ENCODE results near the gene EIF4E2.

The EIF4E2 gene

GRCh38 chr2:232525199-232525598 lies 25.3 kb upstream of the EIF4E2 start:
- Histone ChIP-seq H3K9me2 (replicated peaks; ENCODE audit: insufficient read depth, low read length) (no peaks in the 10 kb centered on the region), H3K27me3 (replicated peaks; ENCODE audit: insufficient read depth, low read length) (peaks cover 45% of the 10 kb centered on the region), H3K36me3 (replicated peaks; ENCODE audit: insufficient read depth, low read length) (no peaks in the 10 kb centered on the region), H3K79me2 (ENCODE audit: low read length) (no peaks in the 10 kb centered on the region), H3K4me2 (ENCODE audit: low read depth, low read length) (no peak overlapping the region), H3F3A (ENCODE audit: insufficient read depth, low read length) (no peaks in the 10 kb centered on the region), H3K4me1 (ENCODE audit: low read length) (no peaks in the 10 kb centered on the region), H3K9ac (ENCODE audit: low read length) (no peak overlapping the region), H4K20me1 (ENCODE audit: insufficient read depth, low read length) (no peaks in the 10 kb centered on the region), H3K9me3 (replicated peaks; ENCODE audit: insufficient read depth, low read length) (no peaks in the 10 kb centered on the region), H2AFZ (ENCODE audit: low read length) (no peak overlapping the region), H3K4me3 (ENCODE audit: low read length) (no peak overlapping the region), H3K27ac (ENCODE audit: low read length) (no peak overlapping the region)
- DNase-seq, result no peak
- no peak for TF ChIP-seq EZH2 (optimal IDR thresholded peaks at IDR 0.05; ENCODE audit: low read depth, low read length)
- TF ChIP-seq EZH2phosphoT487 (IDR thresholded peaks at IDR 0.05; ENCODE audit: low read length), result no peak

- H3K27me3 ChIP-seq (replicated peaks; ENCODE audit: insufficient read depth, low read length), result peaks cover 38% of the 10 kb centered on the region
- no peak within 1 kb of the TSS for H3K27ac ChIP-seq (ENCODE audit: low read length)
- H3K4me2 ChIP-seq (ENCODE audit: low read depth, low read length), result no peak within 1 kb of the TSS
- no peaks in the 10 kb centered on the region for H3K9me3 ChIP-seq (replicated peaks; ENCODE audit: insufficient read depth, low read length)
- no peak within 1 kb of the TSS for H3K9ac ChIP-seq (ENCODE audit: low read length)
- H3K79me2 ChIP-seq (ENCODE audit: low read length), result no peaks in the 10 kb centered on the region
- no peaks in the 10 kb centered on the region for H3K4me1 ChIP-seq (ENCODE audit: low read length)
- H4K20me1 ChIP-seq (ENCODE audit: insufficient read depth, low read length), result no peaks in the 10 kb centered on the region
- no peaks in the 10 kb centered on the region for H3K9me2 ChIP-seq (replicated peaks; ENCODE audit: insufficient read depth, low read length)
- TF ChIP-seq EZH2phosphoT487 (IDR thresholded peaks at IDR 0.05; ENCODE audit: low read length), result no peak
- no peak for TF ChIP-seq EZH2 (optimal IDR thresholded peaks at IDR 0.05; ENCODE audit: low read depth, low read length)
- TF ChIP-seq CTCF (IDR thresholded peaks at IDR 0.05; ENCODE audit: low read length), result no peak
- H3K4me3 ChIP-seq (ENCODE audit: low read length), result no peak within 1 kb of the TSS
- no peak for DNase-seq
- no peaks in the 10 kb centered on the region for H3K36me3 ChIP-seq (replicated peaks; ENCODE audit: insufficient read depth, low read length)
- no peaks in the 10 kb centered on the region for H3F3A ChIP-seq (ENCODE audit: insufficient read depth, low read length)
- H2AFZ ChIP-seq (ENCODE audit: low read length), result no peak within 1 kb of the TSS
These were observed 24.6 kb upstream of the EIF4E2 start, which contains the start of gene CHRND for GRCh38 chr2:232525791-232526371. Gene CHRND, plus strand, starts transcription at chr2:232526160. Its CDS starts 56 bp downstream, at chr2:232526216.

GRCh38 chr2:232526372-232526941 lies 24.0 kb upstream of the EIF4E2 start:
- Histone ChIP-seq H3K27me3 (replicated peaks; ENCODE audit: insufficient read depth, low read length) (peaks cover 32% of the 10 kb centered on the region), H4K20me1 (ENCODE audit: insufficient read depth, low read length) (no peaks in the 10 kb centered on the region), H3K79me2 (ENCODE audit: low read length) (no peaks in the 10 kb centered on the region), H3K36me3 (replicated peaks; ENCODE audit: insufficient read depth, low read length) (no peaks in the 10 kb centered on the region), H3K9me2 (replicated peaks; ENCODE audit: insufficient read depth, low read length) (no peaks in the 10 kb centered on the region), H2AFZ (ENCODE audit: low read length) (no peak overlapping the region), H3K9ac (ENCODE audit: low read length) (no peak overlapping the region), H3K27ac (ENCODE audit: low read length) (no peak overlapping the region), H3K4me3 (ENCODE audit: low read length) (no peak overlapping the region), H3K9me3 (replicated peaks; ENCODE audit: insufficient read depth, low read length) (no peaks in the 10 kb centered on the region), H3F3A (ENCODE audit: insufficient read depth, low read length) (no peaks in the 10 kb centered on the region), H3K4me1 (ENCODE audit: low read length) (no peaks in the 10 kb centered on the region), H3K4me2 (ENCODE audit: low read depth, low read length) (no peak overlapping the region)
- TF ChIP-seq CTCF (IDR thresholded peaks at IDR 0.05; ENCODE audit: low read length), result no peak
- no peak for TF ChIP-seq EZH2phosphoT487 (IDR thresholded peaks at IDR 0.05; ENCODE audit: low read length)
- TF ChIP-seq EZH2 (optimal IDR thresholded peaks at IDR 0.05; ENCODE audit: low read depth, low read length), result no peak
- no peak for DNase-seq

- TF ChIP-seq EZH2phosphoT487 (IDR thresholded peaks at IDR 0.05; ENCODE audit: low read length) (no peak), EZH2 (optimal IDR thresholded peaks at IDR 0.05; ENCODE audit: low read depth, low read length) (no peak), CTCF (IDR thresholded peaks at IDR 0.05; ENCODE audit: low read length) (no peak)
- Histone ChIP-seq H3K27ac (ENCODE audit: low read length) (no peak overlapping the region), H4K20me1 (ENCODE audit: insufficient read depth, low read length) (no peaks in the 10 kb centered on the region), H3K4me3 (ENCODE audit: low read length) (no peak overlapping the region), H3K9me3 (replicated peaks; ENCODE audit: insufficient read depth, low read length) (no peaks in the 10 kb centered on the region), H3K9me2 (replicated peaks; ENCODE audit: insufficient read depth, low read length) (no peaks in the 10 kb centered on the region), H3K27me3 (replicated peaks; ENCODE audit: insufficient read depth, low read length) (peaks cover 20% of the 10 kb centered on the region), H3K4me2 (ENCODE audit: low read depth, low read length) (no peak overlapping the region), H3K9ac (ENCODE audit: low read length) (no peak overlapping the region), H2AFZ (ENCODE audit: low read length) (no peak overlapping the region), H3K4me1 (ENCODE audit: low read length) (no peaks in the 10 kb centered on the region), H3F3A (ENCODE audit: insufficient read depth, low read length) (no peaks in the 10 kb centered on the region), H3K36me3 (replicated peaks; ENCODE audit: insufficient read depth, low read length) (no peaks in the 10 kb centered on the region), H3K79me2 (ENCODE audit: low read length) (no peaks in the 10 kb centered on the region)
- no peak for DNase-seq
These were observed 22.5 kb upstream of the EIF4E2 start for GRCh38 chr2:232527905-232528470.
